GM15510 (cell line): Measurements from ENCODE around the gene NRAS.

Experiments
- POLR2A ChIP-seq: IDR thresholded peaks from 3 replicates; pipeline ENCODE4 v1.6.1; 2011; ENCODE audit warnings: borderline replicate concordance; ENCODE audit not compliant: insufficient read length; ENCODE audit errors: extremely low read depth

NRAS gene

GRCh38 chr1:114668373-114668772, 48.2 kb downstream of the NRAS start:
- no peak for TF ChIP-seq POLR2A

GRCh38 chr1:114666954-114667353, 49.6 kb downstream of the NRAS start:
- no peak for TF ChIP-seq POLR2A

- no peak for TF ChIP-seq POLR2A
These were observed 56.3 kb downstream of the NRAS start for GRCh38 chr1:114660238-114660637.
